GM12878 (cell line): ENCODE results near the gene CD96. TPM values are rescaled to one million over a fixed set of nuclear protein-coding genes. Genes with fewer than 3 reads are reported as not detected.

ENCODE experiments used
- ATAC-seq: fragments of 200-7000 bp; cut with Tn5 transposase; 3 replicates; pipeline ENCODE4 v1.9.1; 2020; ENCODE audit warnings: mild to moderate bottlenecking, moderate library complexity
- BruUV-seq: library from RNA; stranded (reverse); fragments of 400-500 nt; replicated peaks from 2 replicates; lab custom pipeline; 2021; lab: Mats Ljungman, UMichigan
- CTCF ChIA-PET: fragments of 300-600 bp; sonication (Branson Sonifier 250); formaldehyde crosslinking; extraction: SDS; loops from one replicate; lab custom pipeline; 2021; ENCODE audit warnings: inconsistent platforms; lab: Yijun Ruan, JAX
- POLR2A ChIA-PET: fragments of 350-600 bp; formaldehyde crosslinking; extraction: SDS; loops from one replicate; lab custom pipeline; 2021; ENCODE audit warnings: inconsistent platforms; lab: Charles Lee
- RAD21 ChIA-PET: fragments of 300-600 bp; sonication (Branson Sonifier 250); formaldehyde crosslinking; loops from one replicate; lab custom pipeline; 2023; ENCODE audit warnings: antibody characterized with exemption; ENCODE audit not compliant: unreplicated experiment; lab: Charles Lee
- SMC1A ChIA-PET: fragments of 300-600 bp; sonication (Branson Sonifier 250); formaldehyde crosslinking; loops from one replicate; lab custom pipeline; 2023; ENCODE audit not compliant: unreplicated experiment, uncharacterized antibody; lab: Charles Lee
- DNase-seq: peaks from one replicate; pipeline ENCODE4 v3.0.0-alpha.2; 2011; ENCODE audit warnings: low read depth, low spot score
- FAIRE-seq: peaks from 3 replicates; lab custom pipeline; 2011; peaks lifted over from hg19 to GRCh38; lab: Jason Lieb, UNC
- H2AFZ ChIP-seq: 2 replicates; pipeline ENCODE4 v1.6.0; 2011; ENCODE audit warnings: low read depth, low read length, control low read depth; ENCODE audit not compliant: control insufficient read depth
- H3K27ac ChIP-seq: 2 replicates; pipeline ENCODE4 v1.5.1; 2011; ENCODE audit warnings: control low read depth; ENCODE audit not compliant: control insufficient read depth, insufficient read depth
- H3K27me3 ChIP-seq, 2 experiments: replicated peaks in 1 of 2; 2 replicates each; pipeline versions ENCODE4 v1.6.0 to v1.6.1; 2011; ENCODE audit warnings: low read length in 1 of 2; ENCODE audit not compliant: control insufficient read depth in 2 of 2, insufficient read depth in 2 of 2
- H3K36me3 ChIP-seq, 2 experiments: 2 replicates each; pipeline ENCODE4 v1.5.1; 2011; ENCODE audit warnings: low read length in 1 of 2; ENCODE audit not compliant: control insufficient read depth in 2 of 2, insufficient read depth in 2 of 2
- H3K4me1 ChIP-seq: 2 replicates; pipeline ENCODE4 v1.6.1; 2011; ENCODE audit warnings: mild to moderate bottlenecking, low read length, moderate library complexity, mixed read lengths; ENCODE audit not compliant: control insufficient read depth, insufficient read depth
- H3K4me2 ChIP-seq: 2 replicates; pipeline ENCODE4 v1.6.0; 2011; ENCODE audit warnings: control low read depth; ENCODE audit not compliant: control insufficient read depth, insufficient read depth
- H3K4me3 ChIP-seq: fragments of 200-600 bp; sonication (generic); 2 replicates; pipeline ENCODE4 v1.5.1; 2016
- H3K79me2 ChIP-seq: 2 replicates; pipeline ENCODE4 v1.6.0; 2011; ENCODE audit warnings: low read length; ENCODE audit not compliant: control insufficient read depth, insufficient read depth
- H3K9ac ChIP-seq: 2 replicates; pipeline ENCODE4 v1.8.0; 2011; ENCODE audit warnings: low read length, control low read depth, mixed read lengths; ENCODE audit not compliant: control insufficient read depth, insufficient read depth
- H3K9me3 ChIP-seq: replicated peaks from 3 replicates; pipeline ENCODE4 v1.5.1; 2011; ENCODE audit warnings: mild to moderate bottlenecking, low read length; ENCODE audit not compliant: control insufficient read depth, insufficient read depth
- H4K20me1 ChIP-seq: 2 replicates; pipeline ENCODE4 v1.6.0; 2011; ENCODE audit not compliant: control insufficient read depth, insufficient read depth
- ATF7 ChIP-seq: fragments of 450-650 bp; IDR thresholded peaks from 2 replicates; pipeline ENCODE4 v1.6.1; 2016; ENCODE audit warnings: low read depth, mild to moderate bottlenecking
- FOS ChIP-seq: IDR thresholded peaks from 3 replicates; pipeline ENCODE4 v1.6.1; 2011; ENCODE audit warnings: borderline replicate concordance; ENCODE audit not compliant: insufficient read length; ENCODE audit errors: extremely low read depth
- IKZF1 ChIP-seq: fragments of 450-650 bp; conservative IDR thresholded peaks from 2 replicates; pipeline ENCODE4 v1.6.1; 2017; ENCODE audit warnings: antibody characterized with exemption, mild to moderate bottlenecking
- KDM1A ChIP-seq: fragments of 200-600 bp; sonication (generic); IDR thresholded peaks from 2 replicates; pipeline ENCODE4 v1.6.1; 2016; ENCODE audit warnings: borderline replicate concordance
- MTA2 ChIP-seq: fragments of 450-650 bp; IDR thresholded peaks from 2 replicates; pipeline ENCODE4 v1.6.1; 2016; ENCODE audit warnings: low read depth, mild to moderate bottlenecking, moderate library complexity
- MYC ChIP-seq: IDR thresholded peaks from 2 replicates; pipeline ENCODE4 v1.6.1; 2011; ENCODE audit warnings: mild to moderate bottlenecking, low read length, moderate library complexity, inconsistent platforms; ENCODE audit not compliant: insufficient read depth, insufficient replicate concordance, insufficient read length, severe bottlenecking
- NBN ChIP-seq: fragments of 450-650 bp; IDR thresholded peaks from 2 replicates; pipeline ENCODE4 v1.6.1; 2016
- SMAD1 ChIP-seq: fragments of 450-650 bp; IDR thresholded peaks from 2 replicates; pipeline ENCODE4 v1.6.1; 2018; ENCODE audit warnings: mild to moderate bottlenecking, low read depth; ENCODE audit not compliant: partially characterized antibody
- SPI1 ChIP-seq: IDR thresholded peaks from 2 replicates; pipeline ENCODE4 v1.6.1; 2011; ENCODE audit warnings: low read depth, mild to moderate bottlenecking, low read length, moderate library complexity, borderline replicate concordance; ENCODE audit not compliant: insufficient read depth
- ZNF384 ChIP-seq: IDR thresholded peaks from 2 replicates; pipeline ENCODE4 v1.6.1; 2012; ENCODE audit warnings: low read depth, mild to moderate bottlenecking, low read length, improper control_type of control experiment, borderline replicate concordance
- WGBS: methylation state at CpG from one replicate; pipeline ENCODE4 v1.1.6; 2016; ENCODE audit warnings: low lambda C conversion rate; ENCODE audit not compliant: insufficient replicate concordance, insufficient coverage; ENCODE audit errors: missing lambda C conversion rate; 5-methylcytosine and 5-hydroxymethylcytosine counted together
- in situ Hi-C: fragments of 300-500 bp; cut with MboI; formaldehyde crosslinking; loops from 9 replicates; pipeline ENCODE4 v1.14.3; 2018; ENCODE audit warnings: mixed read lengths
- intact Hi-C: fragments of 100-400 bp; cut with micrococcal nuclease; formaldehyde crosslinking; loops from one replicate; pipeline ENCODE4 v1.14.2; 2022; ENCODE audit not compliant: unreplicated experiment
- polyA plus RNA-seq, 11 experiments: library from polyadenylated mRNA; depleted of rRNA in 4 of 11; unstranded in 6 of 11; stranded (reverse) in 5 of 11; fragments of >200 nt; fragmentation: Nextera tagmentation in 4 of 11; fragmentation: Illumina TruSeq in 1 of 11; extraction: Ambion mirVana in 4 of 11; extraction: Trizol in 1 of 11; gene quantifications; 1 replicate in 1 of 11; 2 replicates in 10 of 11; pipeline versions ENCODE4 v1.2.1 to v1.2.3, GENCODE V29; 2011 to 2016; ENCODE audit warnings: inconsistent platforms in 2 of 11, missing spikeins in 2 of 11, low read depth in 1 of 11
- total RNA-seq, 4 experiments: library from RNA; depleted of rRNA in 3 of 4; stranded (reverse); fragments of >200 nt in 3 of 4; fragmentation: Illumina TruSeq in 1 of 4; extraction: Trizol in 1 of 4; gene quantifications; 2 replicates each; pipeline versions ENCODE4 v1.2.1 to v1.2.3, GENCODE V29; 2013 to 2021
- TF ChIP-seq, protein P1 (sequence below): IDR thresholded peaks from 2 replicates; pipeline ENCODE4 v1.6.1; 2012; ENCODE audit warnings: mild to moderate bottlenecking, low read depth, low read length

CD96 gene
- total and polyA plus RNA-seq, 10 of the 15 experiments (the other 5 are each of a cell fraction or from before 2014, with no cell fraction given) = 0.13 to 10.1 (median 0.47) TPM

GRCh38 chr3:111652492-111653180, 110.6 kb downstream of the CD96 start:
- FAIRE-seq (no peak), DNase-seq (no peak), ATAC-seq (peak; percentile 58)
- Histone ChIP-seq H3K36me3 (no peaks in the 10 kb centered on the region), H3K79me2 (no peaks in the 10 kb centered on the region), H3K4me2 (no peak overlapping the region), H3K27me3 (0 out of 4 replicates have a peak, but pooled peaks cover 0 to 4% of the 10 kb centered on the region in 2 experiments), H3K9me3 (no peaks in the 10 kb centered on the region), H3K4me1 (no peaks in the 10 kb centered on the region), H3K27ac (no peak overlapping the region), H3K4me3 (no peak overlapping the region), H4K20me1 (no peaks in the 10 kb centered on the region), H2AFZ (no peak overlapping the region), H3K9ac (no peak overlapping the region)
- ChIA-PET CTCF (interaction anchor here (0.6 to 1.5 kb wide), 8 partner anchors 12 to 88 kb away, joined by 3 to 5 read pairs (median 4); no protein-coding TSS in a partner anchor), POLR2A (interaction anchor here (0.7 kb wide), 1 partner anchor 38 kb away, joined by 3 read pairs; no protein-coding TSS in a partner anchor), RAD21 (interaction anchor here (0.6 to 2.0 kb wide), 9 partner anchors 10 to 327 kb away, joined by 3 to 9 read pairs (median 4); partner anchors contain the start of gene ZBED2), SMC1A (interaction anchor here (0.7 to 2.1 kb wide), 5 partner anchors 36 to 361 kb away, joined by 3 to 7 read pairs (median 3); no protein-coding TSS in a partner anchor)
- intact Hi-C loops (no loop called here), in situ Hi-C loops (no loop called here)
- BruUV-seq = no TSS peak
- no peak for TF ChIP-seq FOS
- no peak for TF ChIP-seq MYC
- no peak for TF ChIP-seq NBN
- WGBS = 29% methylated on average over 6 of the region's 6 CpGs

- no peak for FAIRE-seq
- Histone ChIP-seq H3K27me3 (0 out of 4 replicates have a peak, but pooled peaks cover 0 to 4% of the 10 kb centered on the region in 2 experiments), H3K9me3 (no peaks in the 10 kb centered on the region), H2AFZ (no peak overlapping the region), H3K36me3 (no peaks in the 10 kb centered on the region), H3K27ac (no peak overlapping the region), H3K4me1 (no peaks in the 10 kb centered on the region), H3K4me3 (no peak overlapping the region; the same call in 1 of the 2 replicates), H4K20me1 (no peaks in the 10 kb centered on the region), H3K79me2 (no peaks in the 10 kb centered on the region), H3K4me2 (no peak overlapping the region), H3K9ac (no peak overlapping the region)
- ATAC-seq = peak; percentile 75
- BruUV-seq = no TSS peak
- SMC1A ChIA-PET = interaction anchor here (0.7 to 2.1 kb wide), 7 partner anchors 9 to 306 kb away, joined by 3 to 8 read pairs (median 4); no protein-coding TSS in a partner anchor
- 83% methylated on average over 2 of the region's 2 CpGs for WGBS
- CTCF ChIA-PET = interaction anchor here (0.8 to 1.5 kb wide), 8 partner anchors 13 to 114 kb away, joined by 3 to 5 read pairs (median 4); no protein-coding TSS in a partner anchor
- RAD21 ChIA-PET = interaction anchor here (1.0 to 2.0 kb wide), 5 partner anchors 37 to 76 kb away, joined by 3 to 6 read pairs (median 4); partner anchors contain the start of gene ZBED2
- in situ Hi-C loops = no loop called here
- no peak for DNase-seq
- intact Hi-C loops = no loop called here
- POLR2A ChIA-PET = interaction anchor here (0.7 kb wide), 1 partner anchor 681 kb away, joined by 3 read pairs; no protein-coding TSS in a partner anchor
- TF ChIP-seq ATF7 (peak; percentile 67), SPI1 (peak; percentile 66; the same call in 1 of the 2 replicates), SMAD1 (no peak), MTA2 (peak; percentile 92), IKZF1 (0 out of 2 replicates have a peak, but pooled peaks have one; percentile 21), KDM1A (no peak), ZNF384 (peak; percentile 74; the same call in 1 of the 2 replicates)
- TF ChIP-seq, protein P1, sequence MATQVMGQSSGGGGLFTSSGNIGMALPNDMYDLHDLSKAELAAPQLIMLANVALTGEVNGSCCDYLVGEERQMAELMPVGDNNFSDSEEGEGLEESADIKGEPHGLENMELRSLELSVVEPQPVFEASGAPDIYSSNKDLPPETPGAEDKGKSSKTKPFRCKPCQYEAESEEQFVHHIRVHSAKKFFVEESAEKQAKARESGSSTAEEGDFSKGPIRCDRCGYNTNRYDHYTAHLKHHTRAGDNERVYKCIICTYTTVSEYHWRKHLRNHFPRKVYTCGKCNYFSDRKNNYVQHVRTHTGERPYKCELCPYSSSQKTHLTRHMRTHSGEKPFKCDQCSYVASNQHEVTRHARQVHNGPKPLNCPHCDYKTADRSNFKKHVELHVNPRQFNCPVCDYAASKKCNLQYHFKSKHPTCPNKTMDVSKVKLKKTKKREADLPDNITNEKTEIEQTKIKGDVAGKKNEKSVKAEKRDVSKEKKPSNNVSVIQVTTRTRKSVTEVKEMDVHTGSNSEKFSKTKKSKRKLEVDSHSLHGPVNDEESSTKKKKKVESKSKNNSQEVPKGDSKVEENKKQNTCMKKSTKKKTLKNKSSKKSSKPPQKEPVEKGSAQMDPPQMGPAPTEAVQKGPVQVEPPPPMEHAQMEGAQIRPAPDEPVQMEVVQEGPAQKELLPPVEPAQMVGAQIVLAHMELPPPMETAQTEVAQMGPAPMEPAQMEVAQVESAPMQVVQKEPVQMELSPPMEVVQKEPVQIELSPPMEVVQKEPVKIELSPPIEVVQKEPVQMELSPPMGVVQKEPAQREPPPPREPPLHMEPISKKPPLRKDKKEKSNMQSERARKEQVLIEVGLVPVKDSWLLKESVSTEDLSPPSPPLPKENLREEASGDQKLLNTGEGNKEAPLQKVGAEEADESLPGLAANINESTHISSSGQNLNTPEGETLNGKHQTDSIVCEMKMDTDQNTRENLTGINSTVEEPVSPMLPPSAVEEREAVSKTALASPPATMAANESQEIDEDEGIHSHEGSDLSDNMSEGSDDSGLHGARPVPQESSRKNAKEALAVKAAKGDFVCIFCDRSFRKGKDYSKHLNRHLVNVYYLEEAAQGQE = no peak
These were observed 111.8 kb downstream of the CD96 start for GRCh38 chr3:111653766-111654165.
